HG03521 (cell line): Measurements from ENCODE around the gene SCAF8.
A peak's percentile ranks its signal among the peaks of the same experiment; 100 is the strongest.
"Not testable (repeated sequence)": the region's sequence is repeated elsewhere in the genome, so short reads cannot be mapped to it uniquely, and the experiment has no call there.

Experiments
- ATAC-seq: cut with Tn5 transposase; IDR thresholded peaks from one replicate; pipeline ENCODE4 v1.9.1; 2021; ENCODE audit warnings: mild to moderate bottlenecking, moderate library complexity; ENCODE audit not compliant: unreplicated experiment

Gene SCAF8

GRCh38 chr6:154779157-154779556, 45.9 kb downstream of the SCAF8 start:
- ATAC-seq, result not testable (repeated sequence)

- ATAC-seq, result no peak
These were observed 49.0 kb downstream of the SCAF8 start for GRCh38 chr6:154782193-154782592.

- no peak for ATAC-seq
These were observed 50.0 kb downstream of the SCAF8 start for GRCh38 chr6:154783229-154783628.

- ATAC-seq, result no peak
These were observed 51.9 kb downstream of the SCAF8 start for GRCh38 chr6:154785075-154785474.

- no peak for ATAC-seq
These were observed 53.1 kb downstream of the SCAF8 start for GRCh38 chr6:154786144-154786868.

GRCh38 chr6:154791556-154792317, 58.5 kb downstream of the SCAF8 start:
- ATAC-seq, result no peak

- ATAC-seq, result no peak
These were observed 59.1 kb downstream of the SCAF8 start for GRCh38 chr6:154792325-154792724.

GRCh38 chr6:154792761-154793160, 59.5 kb downstream of the SCAF8 start:
- no peak for ATAC-seq

- no peak for ATAC-seq
These were observed 63.3 kb downstream of the SCAF8 start for GRCh38 chr6:154796484-154796883.

- ATAC-seq, result no peak
These were observed 64.6 kb downstream of the SCAF8 start for GRCh38 chr6:154797857-154798256.

GRCh38 chr6:154800338-154800737, 67.1 kb downstream of the SCAF8 start:
- no peak for ATAC-seq

GRCh38 chr6:154805288-154805911, 72.2 kb downstream of the SCAF8 start:
- no peak for ATAC-seq

- ATAC-seq, result no peak
These were observed 73.6 kb downstream of the SCAF8 start for GRCh38 chr6:154806804-154807203.

GRCh38 chr6:154811663-154812062, 78.4 kb downstream of the SCAF8 start:
- not testable (repeated sequence) for ATAC-seq

- ATAC-seq, result peak; percentile 81
These were observed 80.8 kb downstream of the SCAF8 start for GRCh38 chr6:154814063-154814462.

- no peak for ATAC-seq
These were observed 83.0 kb downstream of the SCAF8 start for GRCh38 chr6:154815938-154816820.

- ATAC-seq, result no peak
These were observed 87.9 kb downstream of the SCAF8 start for GRCh38 chr6:154821099-154821498.

GRCh38 chr6:154821638-154822037, 88.4 kb downstream of the SCAF8 start:
- no peak for ATAC-seq

- ATAC-seq, result no peak
These were observed 89.8 kb downstream of the SCAF8 start for GRCh38 chr6:154822947-154823558.

- ATAC-seq, result no peak
These were observed 90.9 kb downstream of the SCAF8 start for GRCh38 chr6:154824076-154824475.
